CD4-positive, alpha-beta T cell treated with Interleukin-4 for 4 hours (primary cell): Measurements from ENCODE around the gene UNC93B1.
"Not testable (repeated sequence)": the region's sequence is repeated elsewhere in the genome, so short reads cannot be mapped to it uniquely, and the experiment has no call there.

Source experiments
- DNase-seq: peaks from one replicate; pipeline ENCODE4 v3.0.0-alpha.2; 2020

The UNC93B1 gene

DNA sequence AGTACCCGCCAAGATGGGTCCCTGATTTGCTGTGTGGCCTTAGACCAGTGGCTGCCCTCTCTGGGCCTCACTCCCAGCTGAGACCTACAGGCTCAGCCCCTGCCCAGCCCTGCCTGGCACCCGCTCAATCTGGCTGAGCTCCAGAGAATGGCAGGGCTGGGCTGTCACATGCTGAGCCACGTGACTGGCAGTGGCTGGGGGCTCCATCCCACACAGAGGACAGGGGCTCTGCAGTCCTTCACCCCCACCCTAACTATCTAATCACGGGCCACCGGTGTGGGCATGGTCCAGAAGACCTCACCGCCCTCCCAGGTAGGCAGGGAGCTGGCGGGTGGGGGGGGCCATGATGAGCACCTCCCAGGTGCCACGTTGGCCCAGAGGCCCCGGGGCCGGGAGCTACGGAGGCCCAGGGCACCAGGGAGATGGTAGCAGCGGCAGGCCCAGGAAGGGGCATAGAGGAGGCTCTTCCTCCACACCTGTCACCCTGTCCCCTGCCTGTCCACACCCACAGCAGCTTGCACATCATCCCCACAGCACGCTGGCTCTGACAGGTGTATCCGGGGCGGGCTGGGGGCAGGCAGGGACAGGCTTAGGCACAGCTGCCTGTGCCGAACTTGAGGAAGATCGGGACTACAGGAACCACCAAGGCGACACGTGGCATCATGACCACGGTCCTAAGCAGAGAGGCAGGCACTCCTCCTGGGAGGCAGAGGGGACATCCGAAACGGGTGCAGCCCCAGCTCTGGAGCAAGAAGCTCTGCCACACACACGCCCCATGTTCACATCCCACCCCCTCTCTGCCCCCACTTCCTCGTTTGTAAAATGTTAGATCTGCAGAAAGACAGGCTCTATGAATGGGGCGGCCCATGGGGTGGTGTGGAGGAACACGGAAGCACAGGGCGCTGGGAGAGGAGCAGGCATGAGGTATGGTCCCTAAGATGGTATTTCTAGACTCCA, 4.8 kb upstream of the UNC93B1 start:
- DNase-seq, result no peak

DNA sequence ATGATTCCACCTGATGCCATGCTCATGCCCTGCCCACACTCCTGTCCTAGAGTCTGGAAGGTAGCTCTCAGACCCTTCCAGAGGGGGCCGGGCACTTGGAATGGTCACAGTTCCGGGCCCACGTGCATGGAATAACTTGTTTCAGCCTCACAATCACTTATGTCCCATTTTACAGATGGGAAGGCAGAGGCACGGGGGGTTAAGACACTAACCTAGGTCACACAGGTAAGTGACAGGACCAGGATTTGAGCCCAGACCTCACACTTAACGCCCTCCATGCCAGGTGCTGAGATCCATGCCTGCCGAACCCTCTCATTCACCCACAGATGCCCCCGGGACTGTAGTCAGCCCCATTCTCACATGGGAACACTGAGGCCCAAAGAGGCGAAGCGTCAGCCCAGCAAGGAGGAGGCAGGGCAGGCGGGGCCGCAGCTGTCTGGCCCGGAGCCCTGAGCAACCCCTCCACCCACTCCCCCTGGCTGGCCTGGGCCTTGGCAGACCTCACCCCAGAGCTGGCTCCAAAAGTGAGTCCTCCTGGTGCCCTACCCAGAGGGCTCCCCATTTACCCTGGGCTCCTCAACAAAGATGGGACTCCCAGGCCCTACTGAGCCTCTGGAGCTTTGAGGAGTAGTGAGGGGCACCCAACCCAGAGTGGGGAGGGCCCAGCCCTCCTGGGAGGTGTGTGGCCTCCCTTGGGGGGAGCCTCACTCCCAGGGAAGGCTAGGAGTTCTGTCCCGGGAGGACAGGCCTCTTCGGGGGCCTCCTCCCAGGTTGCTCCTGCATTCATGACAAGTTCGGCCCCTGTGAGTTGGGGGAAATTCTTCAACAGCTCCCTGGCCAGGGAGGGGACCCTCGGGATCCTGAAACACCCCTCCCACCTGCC, 3.8 kb upstream of the UNC93B1 start:
- DNase-seq, result no peak

DNA sequence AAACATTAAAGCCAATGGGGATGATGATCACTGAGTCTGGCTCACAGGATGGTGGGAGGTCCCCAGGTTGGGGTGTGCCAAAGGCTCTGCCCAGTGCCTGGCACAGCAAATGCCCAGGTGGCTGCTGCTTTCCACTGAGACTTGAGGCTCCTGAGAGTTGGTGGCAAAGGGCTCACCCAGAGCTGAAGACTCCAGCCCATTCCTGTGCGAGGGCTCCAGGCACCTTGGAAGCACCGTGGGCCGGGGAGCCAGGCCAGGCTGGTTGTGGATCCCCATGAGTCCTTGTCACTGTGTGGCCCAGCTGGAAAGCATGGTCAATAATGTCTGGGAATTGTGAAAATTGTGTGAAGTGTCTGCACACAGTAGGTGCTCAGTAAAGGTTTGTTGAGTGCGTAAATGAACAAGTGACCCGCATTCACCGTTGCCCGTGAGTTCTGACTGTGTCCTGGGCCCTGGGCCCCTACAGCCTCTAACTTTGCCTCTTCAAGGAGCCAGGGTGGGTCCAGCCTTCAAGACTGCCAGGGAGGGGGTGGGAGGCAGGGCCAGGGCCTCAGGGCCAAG, 2.8 kb upstream of the UNC93B1 start:
- no peak for DNase-seq

DNA sequence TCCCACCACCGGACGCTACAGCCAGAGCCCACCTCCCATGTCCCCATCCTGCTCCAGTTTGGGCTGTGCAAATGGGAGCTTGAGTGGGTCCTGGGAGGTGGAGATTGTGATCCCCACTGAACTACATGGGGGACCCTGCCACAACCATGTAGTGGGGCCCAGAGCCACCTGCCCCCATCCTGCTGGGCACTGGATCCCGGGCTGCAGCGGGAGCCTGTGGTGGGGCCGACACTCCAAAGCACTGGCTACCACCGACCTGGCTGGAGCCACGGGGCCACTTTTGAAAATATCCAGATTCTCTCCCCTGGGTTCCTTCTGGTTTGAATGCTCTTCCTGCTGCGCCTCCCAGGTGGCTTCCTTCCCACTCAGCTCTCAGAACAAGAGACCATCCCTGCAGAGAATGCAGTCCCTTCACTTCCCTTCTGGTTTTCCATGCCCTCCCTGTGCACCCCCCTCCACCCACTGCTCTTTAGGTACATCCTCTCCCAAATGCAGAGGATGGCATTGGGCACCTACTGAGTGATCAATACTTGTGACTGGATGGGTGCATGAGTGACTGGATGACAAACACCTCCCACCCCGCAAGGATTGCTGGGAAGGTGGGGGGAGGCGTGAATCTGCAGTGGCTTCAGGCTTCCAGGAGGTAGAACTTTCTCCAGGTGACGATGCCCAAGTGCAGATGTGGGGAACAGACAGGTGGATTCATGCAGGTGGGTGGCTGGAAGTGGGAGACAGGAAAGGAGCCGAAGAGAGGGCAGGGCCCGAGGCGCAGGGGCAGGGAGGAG, 846 bp upstream of the UNC93B1 start:
- DNase-seq, result no peak

DNA sequence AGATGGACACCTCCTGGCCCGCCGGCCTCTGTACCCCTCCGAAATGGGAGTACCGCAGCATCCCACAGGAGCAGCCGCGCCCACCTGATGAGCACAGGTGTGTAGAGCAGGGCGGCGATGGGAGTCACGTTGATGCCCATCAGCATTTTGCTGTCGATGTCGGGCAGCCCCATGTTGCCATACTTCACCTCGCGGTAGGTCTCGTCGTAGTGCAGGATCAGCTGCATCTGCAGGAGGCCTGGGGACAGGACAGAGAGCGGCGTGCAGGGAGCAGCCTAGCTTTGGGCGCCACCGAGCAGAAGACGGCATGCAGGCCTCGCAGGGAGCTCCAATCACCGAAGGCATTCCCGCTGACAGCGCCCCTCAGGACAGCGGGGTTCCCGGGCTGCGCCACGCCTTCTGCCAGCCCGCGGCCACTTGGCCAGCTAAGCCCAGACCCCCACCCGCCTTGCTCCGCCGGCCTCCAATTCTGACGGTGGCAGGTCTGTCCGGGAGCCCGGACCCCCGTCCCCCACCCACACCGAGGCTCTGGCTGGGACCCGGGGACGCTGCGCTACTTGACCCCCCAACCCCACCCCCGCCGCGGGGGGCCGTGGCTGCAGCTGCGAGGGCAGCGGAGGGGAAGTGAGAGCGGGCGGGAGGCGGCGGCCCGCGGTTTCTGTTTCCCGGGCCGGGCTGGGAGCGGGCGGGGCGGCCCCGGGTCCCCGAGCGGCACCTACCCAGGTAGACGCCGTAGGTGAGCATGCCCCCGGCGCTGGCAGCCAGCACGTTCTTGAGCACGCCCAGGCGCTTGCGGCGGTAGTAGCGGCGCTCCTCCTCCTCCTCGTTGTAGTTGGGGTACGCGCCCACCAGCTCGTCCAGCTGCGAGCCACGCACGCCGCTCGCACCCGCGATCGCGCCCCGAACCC, 705 bp downstream of the UNC93B1 start:
- peak; percentile 54 for DNase-seq

DNA sequence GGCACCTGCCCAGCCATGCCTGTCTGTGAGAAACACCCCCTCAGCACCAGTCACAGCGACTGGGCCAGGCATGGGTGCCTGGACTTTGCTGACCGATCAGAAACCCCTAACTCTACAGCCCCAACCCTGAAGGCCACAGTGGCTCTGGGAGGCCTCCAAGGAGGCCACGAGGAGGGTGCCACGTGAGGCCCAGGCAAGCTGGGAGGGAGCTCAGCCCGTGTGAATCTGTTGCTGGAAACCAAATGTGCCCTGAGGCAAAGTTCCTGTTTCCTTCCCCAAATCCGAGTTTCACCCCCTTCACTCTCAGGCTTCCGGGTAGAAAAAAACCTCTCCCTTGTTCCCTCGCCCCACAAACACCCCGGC, 1.3 kb downstream of the UNC93B1 start:
- DNase-seq, result no peak

DNA sequence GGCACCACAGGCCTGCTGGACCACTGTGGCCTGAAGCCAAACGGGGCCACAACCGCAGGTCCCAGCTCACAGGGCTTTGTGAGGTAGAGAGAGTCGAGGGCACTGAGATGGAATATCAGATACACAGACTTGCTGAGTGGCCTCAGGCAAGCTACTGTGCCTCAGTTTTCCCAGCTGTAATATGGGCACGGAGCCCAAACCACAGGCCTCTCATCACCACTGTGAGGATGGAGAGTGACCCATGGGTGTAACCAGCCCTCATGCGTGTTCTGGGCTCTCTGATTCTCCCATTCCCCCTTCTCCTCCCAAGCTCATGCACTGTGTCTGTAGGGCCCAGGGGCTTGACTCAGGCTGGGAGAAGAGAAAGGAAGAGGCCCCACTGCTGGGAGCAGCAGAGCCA, 4.2 kb downstream of the UNC93B1 start:
- no peak for DNase-seq

DNA sequence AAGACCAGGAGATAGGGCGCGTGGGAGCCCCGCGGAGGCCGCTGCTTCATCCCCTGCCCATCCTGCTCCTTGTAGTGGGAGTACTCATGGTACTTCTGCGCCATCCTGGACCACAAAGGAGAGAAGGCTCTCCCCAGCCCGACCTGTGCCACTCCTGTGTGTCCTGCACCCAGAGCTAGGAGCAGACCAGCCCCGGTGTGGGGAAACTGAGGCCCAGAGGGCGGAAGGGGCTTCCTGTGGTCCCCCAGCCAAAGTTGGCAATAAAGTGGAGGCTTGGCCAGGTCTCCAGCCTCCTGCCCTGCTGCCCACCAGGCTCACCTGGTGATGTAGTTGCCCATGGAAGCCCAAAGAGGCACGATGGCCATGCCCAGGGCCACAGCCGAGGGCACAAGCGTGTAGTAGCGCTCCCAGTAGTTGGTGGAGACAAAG, 4.7 kb downstream of the UNC93B1 start:
- no peak for DNase-seq

DNA sequence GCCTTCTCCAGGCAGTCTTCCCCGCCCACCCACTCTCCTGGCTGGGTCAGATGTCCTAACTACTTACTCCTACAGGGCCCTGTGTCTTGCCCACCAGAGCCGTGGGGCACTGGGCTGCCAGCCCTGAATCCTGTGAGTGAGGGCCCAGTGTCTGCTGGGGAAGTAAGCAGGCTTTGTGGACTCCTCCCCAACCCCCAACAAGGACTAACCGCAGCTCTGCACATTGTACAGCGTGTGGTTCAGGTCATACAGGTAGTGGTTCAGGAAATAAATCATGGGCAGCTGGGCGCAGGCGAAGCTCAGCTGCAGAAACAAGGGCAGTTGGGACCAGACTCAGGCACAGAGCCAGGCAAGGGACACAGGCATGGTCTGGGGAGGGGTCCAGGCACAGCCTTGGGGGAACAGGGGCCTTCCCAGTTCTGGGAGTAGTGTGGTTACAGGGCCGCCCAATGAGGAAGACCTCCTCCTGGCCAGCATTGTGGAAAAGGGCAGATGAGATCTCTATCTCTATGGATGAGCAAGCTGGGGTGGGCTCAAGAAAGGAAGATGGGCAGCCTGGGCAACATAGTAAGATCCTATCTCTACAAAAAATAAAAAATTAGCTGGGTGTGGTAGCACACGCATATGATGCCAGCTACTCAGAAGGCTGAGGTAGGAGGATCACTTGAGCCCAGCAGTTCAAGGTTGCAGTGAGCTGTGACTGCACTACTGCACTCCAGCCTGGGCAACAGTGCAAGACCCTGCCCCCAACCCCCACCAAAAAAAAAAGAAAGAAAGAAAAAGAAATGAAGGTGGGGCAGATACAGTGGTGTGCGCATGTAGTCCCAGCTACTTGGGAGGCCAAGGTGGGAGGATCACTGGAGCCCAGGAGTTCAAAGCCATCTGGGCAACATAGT, 5.5 kb downstream of the UNC93B1 start:
- DNase-seq, result peak; percentile 8

DNA sequence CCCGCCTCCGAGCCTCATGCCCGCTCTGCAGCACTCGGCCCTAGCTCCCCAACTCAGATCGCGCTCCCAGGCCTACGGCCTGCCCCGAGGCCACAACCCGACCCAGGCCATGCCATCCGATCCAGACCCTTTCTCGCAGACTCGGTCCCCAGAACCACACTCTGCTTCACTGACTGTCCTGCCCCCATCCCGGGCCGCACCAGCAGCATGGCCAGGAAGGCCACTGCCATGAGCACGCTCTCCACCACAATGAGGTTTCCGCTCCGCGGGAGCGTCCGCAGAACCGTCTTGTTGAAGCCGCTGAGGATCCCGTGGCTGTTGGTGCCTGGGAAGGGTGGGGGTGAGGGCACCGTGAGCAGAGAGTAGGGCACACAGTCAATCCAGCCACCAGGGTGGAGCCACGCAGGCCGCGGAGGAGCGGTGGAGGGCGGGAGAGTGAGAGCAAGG, 6.4 kb downstream of the UNC93B1 start:
- DNase-seq, result no peak

DNA sequence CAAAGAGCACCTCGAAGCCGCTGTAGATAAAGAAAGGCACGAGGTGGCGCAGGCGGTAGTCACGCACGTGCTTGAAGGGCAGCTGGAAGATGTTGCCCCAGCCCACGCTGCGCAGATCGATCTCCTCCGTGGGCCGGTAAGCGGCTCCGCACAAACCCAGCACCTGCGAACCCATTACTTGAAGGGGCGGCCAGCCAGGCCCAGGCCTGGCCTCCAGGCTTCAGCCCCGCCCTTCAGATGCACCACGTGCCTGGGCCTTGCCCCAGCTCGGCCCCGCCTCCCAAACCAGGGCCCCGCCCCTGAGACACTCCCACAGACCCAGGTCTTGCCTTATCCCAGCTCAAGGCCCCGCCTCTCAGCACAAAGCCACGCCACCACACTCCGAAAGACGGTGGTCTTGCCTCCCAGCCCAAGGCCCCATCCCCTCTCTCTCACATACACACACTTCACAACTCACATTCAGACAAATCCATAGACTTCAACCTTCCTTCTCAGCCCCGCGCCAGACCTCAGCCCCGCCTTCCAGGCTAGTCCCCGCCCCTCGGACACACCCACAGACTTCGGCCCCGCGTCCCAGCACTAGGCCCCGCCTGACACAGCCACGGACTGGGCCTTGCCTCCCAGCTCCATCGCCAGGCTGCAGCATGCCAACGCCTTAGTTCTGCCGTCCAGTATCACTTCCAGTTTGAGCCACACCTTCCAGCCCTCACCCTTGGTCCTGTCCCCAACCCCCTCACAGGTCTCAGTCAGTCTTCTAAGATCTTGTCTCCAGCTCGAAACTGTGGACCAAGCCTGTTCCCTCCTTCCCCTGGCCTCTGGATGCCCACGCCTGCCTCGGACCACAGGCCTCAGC, 7.0 kb downstream of the UNC93B1 start:
- no peak for DNase-seq

DNA sequence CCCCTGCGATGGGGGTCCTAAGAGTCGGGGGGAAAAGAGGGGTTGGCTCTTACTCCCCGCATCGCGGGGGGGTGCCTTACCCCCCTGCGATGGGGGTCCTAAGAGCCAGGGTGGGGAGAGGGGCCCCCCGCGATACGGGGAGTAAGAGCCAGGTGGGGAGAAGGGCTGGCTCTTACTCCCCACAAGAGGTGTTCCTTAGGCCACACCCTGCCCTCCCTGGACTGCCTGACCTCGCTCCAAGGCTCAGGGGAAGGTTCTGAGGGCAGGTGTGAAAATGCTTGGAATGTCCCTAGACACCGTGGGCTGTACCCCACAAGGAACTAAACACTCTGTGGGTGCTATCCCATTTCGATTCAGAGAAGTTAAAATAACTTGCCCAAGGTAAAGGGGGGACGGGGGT, 7.8 kb downstream of the UNC93B1 start:
- DNase-seq, result no peak

DNA sequence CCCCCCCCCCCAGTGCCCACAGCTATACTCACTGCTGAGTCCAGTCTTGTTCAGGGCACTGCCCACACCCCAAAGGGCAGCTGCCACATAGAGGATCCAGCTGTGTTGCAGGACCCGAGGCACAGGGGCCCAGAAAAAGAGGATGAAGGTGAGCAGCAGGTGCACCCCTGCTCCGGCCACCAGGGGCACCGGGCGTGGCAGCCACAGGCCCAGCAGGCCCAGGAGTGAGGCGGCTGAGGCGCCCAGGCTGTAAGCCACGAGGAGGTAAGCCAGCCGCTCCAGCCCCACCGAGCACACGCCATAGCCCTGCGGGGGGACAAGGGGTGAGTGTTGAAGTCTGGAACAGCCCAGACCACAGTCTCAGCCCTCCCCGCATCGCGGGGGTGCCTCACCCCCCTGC, 8.3 kb downstream of the UNC93B1 start:
- DNase-seq, result not testable (repeated sequence)

DNA sequence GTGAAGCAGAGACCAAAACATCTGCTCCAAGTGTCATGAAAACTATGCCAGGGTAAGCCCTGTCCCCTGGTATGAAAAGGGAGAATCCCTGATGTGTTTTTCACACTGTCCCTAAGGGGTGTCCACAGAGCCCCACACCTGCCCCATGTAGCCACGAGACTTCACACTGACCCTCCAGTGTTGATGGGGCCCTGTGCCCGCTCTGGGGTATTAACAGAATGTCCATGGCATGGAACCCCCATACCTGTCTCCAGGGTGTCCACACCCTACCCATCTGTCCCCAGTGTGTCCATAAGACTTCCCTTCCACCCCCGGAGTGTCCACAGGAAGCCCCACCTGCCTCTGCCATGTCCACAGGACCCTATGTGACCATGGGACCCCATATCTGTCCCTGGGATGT, 8.8 kb downstream of the UNC93B1 start:
- not testable (repeated sequence) for DNase-seq

DNA sequence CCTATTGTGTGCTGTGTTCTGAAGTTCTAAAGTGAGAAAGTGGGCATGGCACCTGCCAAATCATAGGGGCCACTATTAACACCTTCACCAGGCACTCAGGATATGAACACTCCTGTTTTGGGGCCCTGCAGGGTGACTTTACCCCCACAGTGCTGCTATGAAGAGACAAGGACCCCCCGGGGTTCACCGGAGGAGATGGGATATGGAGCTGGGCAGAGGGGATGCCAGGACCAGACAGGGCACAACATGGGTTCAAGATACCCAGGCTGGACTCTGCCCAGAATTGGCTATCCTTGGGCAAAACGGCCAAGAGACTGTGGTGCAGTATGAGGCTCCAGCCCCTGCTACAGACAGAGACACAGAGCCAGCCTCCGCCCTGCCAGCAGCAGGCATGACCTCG, 9.5 kb downstream of the UNC93B1 start:
- not testable (repeated sequence) for DNase-seq

DNA sequence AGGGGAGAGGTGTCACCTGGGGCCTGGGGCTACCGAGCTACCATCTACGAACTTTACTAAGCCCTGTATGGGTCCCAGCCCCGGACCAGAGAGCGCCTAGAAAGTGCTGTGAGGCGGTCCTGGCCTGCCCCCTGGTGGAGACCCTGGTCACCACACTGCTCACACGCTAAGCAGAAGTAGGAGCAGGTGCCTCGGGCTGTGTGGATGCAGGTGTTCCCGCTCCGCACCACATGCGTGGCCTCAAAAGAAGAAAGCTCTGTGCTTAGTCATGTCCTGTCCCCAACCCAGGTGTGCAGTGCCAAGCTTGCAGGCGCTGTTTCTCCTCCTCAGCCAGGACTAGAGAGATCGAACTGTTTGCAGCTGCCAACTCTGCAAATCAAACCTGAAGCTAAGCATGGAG, 10.1 kb downstream of the UNC93B1 start:
- DNase-seq, result peak; percentile 56

DNA sequence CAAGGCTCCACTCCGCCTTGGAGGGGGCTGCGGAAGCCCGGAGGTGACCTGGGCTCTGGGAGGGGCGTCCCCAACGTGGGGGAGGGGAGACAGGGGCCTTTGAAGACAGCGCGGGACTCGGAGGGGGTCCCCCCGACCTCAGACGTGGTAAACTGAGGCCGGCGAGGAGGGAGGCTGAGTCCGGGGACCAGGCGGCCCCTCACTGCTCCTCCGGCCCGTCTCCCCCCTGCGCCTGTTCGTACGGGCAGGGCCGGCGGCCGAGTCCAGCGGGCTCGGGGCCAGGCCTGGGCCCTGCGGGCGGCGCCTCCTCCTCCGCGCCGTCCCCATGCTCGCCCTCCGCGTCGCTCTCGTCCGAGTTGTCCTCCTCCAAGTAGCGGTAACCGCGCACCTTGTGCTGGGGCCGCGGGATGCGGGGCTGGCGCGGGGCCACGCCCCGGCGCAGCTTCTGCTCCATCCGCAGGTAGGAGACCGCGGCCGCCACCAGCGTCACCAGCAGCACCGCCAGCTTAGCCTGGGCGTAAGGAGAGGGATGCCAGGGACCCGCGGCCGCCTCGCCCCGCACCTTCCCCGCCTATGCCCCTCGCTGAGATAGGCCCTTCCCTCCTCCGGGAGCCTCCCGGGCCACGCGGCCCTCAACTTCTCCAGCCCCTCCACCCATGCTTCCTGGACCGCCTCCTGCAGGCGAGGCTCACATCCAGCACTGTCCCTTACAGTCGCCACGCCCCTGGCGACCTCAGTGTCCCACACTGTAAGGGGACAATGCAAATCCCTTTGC, 12.4 kb downstream of the UNC93B1 start:
- DNase-seq, result not testable (repeated sequence)

DNA sequence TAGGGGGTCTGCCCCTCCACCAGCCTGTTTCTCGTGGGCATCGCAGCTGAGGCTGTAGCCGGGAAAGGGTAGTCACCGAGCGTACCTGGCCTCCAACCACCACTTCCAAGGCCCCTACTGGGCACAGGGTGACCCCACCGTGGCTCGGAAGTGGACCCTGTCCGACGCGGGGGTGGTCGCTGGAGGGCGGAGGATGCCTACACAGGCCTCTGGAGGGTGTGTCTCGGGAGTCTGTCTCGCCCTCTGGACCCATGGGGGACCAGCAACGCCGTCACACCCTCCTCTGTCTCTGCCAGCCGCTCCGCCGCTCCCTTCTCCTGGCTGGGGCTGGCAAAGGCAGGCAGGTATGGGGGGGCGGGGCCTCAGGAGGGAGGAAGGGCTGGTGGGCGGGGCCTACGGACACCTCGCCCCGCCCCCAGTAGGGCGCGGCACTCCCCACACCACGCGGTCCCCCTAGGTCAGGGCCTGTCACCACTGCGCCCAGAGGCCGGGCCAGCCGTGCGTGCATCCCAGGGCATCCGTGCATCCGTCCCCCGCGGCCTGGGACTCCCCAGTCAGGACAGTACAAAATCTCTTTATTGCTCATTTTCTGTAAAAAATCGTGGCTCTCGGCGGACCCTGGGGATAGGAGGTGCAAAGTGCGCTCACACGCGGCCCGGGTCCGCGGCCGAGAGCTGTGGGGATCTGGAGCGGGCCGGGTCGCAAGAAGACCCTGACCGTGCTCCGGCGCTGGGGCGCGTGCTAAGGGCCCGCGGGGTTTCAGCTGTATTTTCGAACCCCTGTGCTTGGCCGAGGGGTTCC, 13.2 kb downstream of the UNC93B1 start:
- DNase-seq, result not testable (repeated sequence)
